ENCODE measurements around the gene SECISBP2L. TPM values are rescaled to one million over a fixed set of nuclear protein-coding genes. Genes with fewer than 3 reads are reported as not detected.

Gene SECISBP2L
- total and polyA plus RNA-seq, 9 of the 15 experiments (the other 6 are each of a cell fraction or from before 2014, with no cell fraction given), result 0.55 to 14.1 (median 10.4) TPM

DNA sequence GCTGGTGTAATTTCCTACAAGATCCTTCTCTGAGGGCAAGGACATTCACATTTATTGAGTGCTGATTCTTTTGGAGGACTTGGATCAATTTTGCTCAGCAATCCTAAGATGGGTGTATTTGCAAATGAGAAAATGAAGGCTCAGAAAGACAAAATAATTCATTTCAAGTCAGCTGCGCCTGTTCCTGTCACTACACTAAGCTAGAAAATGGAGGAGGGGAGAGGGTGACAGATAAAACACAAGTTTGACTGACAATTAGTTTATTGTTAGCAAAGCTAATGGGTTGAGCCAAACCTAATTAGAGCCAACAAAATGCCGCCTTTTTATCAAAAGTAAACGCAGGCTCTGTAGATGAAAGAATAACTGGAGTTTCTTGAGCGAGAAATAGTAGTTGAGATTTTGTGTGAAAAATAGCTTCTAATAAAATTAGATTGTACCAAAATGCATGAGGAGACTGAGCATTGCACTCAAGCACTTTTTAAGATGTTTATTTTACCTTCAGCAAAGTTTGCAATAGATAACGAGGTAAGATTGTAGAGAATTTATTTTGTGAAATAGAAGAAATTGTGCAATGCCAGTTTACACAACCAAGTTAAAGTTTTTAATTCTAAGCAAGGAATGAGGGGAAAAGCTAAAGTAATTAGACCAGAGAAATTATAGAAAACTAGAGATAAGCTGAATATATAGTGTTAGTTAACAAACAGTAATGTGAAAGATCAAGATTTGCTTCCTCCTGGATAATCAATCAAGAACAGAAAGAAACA, 39.6 kb upstream of the SECISBP2L start (continued):
- TF ChIP-seq ELF2 (CRISPR knock-in tag; IDR thresholded peaks at IDR 0.05) (no peak), KAT2B (IDR thresholded peaks at IDR 0.05; ENCODE audit: low read depth, low read length) (no peak), MAFK (IDR thresholded peaks at IDR 0.05; ENCODE audit: low read length) (no peak), CXXC5 (CRISPR knock-in tag; IDR thresholded peaks at IDR 0.05) (no peak), CCAR2 (IDR thresholded peaks at IDR 0.05; ENCODE audit: low read depth, low read length) (no peak), RUNX1 (IDR thresholded peaks at IDR 0.05; ENCODE audit: low read depth) (no peak)
- TF ChIP-seq, protein P1, sequence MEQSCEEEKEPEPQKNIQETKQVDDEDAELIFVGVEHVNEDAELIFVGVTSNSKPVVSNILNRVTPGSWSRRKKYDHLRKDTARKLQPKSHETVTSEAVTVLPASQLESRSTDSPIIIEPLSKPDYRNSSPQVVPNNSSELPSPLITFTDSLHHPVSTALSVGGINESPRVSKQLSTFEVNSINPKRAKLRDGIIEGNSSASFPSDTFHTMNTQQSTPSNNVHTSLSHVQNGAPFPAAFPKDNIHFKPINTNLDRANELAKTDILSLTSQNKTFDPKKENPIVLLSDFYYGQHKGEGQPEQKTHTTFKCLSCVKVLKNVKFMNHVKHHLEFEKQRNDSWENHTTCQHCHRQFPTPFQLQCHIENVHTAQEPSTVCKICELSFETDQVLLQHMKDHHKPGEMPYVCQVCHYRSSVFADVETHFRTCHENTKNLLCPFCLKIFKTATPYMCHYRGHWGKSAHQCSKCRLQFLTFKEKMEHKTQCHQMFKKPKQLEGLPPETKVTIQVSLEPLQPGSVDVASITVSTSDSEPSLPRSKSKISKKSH (CRISPR knock-in tag; IDR thresholded peaks at IDR 0.05), result no peak

DNA sequence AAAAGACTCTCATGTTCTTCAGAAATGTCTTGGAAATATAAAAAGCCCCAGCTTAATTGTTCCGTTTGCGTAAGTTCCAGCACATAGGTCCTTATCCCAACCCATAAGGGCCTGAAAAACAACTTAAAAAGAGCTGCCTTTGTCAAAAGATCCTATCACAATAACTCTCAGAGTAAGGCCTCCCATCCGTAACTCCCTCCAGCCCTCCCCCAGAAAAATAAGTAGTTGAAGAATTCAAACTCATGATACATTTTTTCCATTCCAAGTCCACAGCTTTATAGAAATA, 38.0 kb upstream of the SECISBP2L start:
- POLR2A ChIA-PET, result interaction anchor here (1.0 kb wide), 1 partner anchor 11 kb away, joined by 5 read pairs; no protein-coding TSS in a partner anchor
- Histone ChIP-seq H3K27me3 (ENCODE audit: control insufficient read depth in 2 of 2, insufficient read depth in 2 of 2, low read length in 2 of 2) (no peaks in the 10 kb centered on the region), H3K4me3 (no peak overlapping the region), H3K9me1 (ENCODE audit: control insufficient read depth, insufficient read depth, low read length) (no peaks in the 10 kb centered on the region), H3K27ac (ENCODE audit: extremely low read depth, low read depth, low read length) (no peak overlapping the region), H4K20me1 (replicated peaks; ENCODE audit: control insufficient read depth, insufficient read depth, low read length) (no peaks in the 10 kb centered on the region), H3K9ac (ENCODE audit: insufficient read depth in 1 of 2, low read depth in 2 of 2, low read length in 2 of 2) (no peak overlapping the region), H3K9me3 (replicated peaks; ENCODE audit: control insufficient read depth, insufficient read depth, low read depth, low read length) (no peaks in the 10 kb centered on the region), H3K4me2 (ENCODE audit: insufficient read depth, low read length) (no peak overlapping the region), H3K79me2 (ENCODE audit: control insufficient read depth, insufficient read depth, low read length) (no peaks in the 10 kb centered on the region), H3K4me1 (replicated peaks in 1 of 2; ENCODE audit: control insufficient read depth in 2 of 2, insufficient read depth in 2 of 2, low read length in 2 of 2) (peaks cover 0 to 4% of the 10 kb centered on the region in 2 experiments; a peak in 1 of 5 replicates), H2AFZ (ENCODE audit: low read depth, low read length) (no peak overlapping the region), H3K36me3 (ENCODE audit: control insufficient read depth, insufficient read depth, low read length) (no peaks in the 10 kb centered on the region)
- CTCF ChIA-PET (ENCODE audit: low intra/inter-chr PET ratio), result no interaction called here
- in situ Hi-C loops (cut with MboI) (no loop called here), intact Hi-C loops (cut with micrococcal nuclease) (no loop called here)
- ATAC-seq (no peak), FAIRE-seq (no peak), DNase-seq (ENCODE audit: extremely low read depth in 1 of 4, low spot score in 3 of 4) (no peak)
- no TSS peak for BruUV-seq (replicated peaks)
- WGBS (ENCODE audit: insufficient coverage, low coverage, missing lambda C conversion rate), result 42% methylated on average over 3 of the region's 3 CpGs
- no peak for TF ChIP-seq CHD2 (IDR thresholded peaks at IDR 0.05; ENCODE audit: low read depth, low read length)
- no peak for TF ChIP-seq ZNF24 (IDR thresholded peaks at IDR 0.05)
- TF ChIP-seq LARP7 (IDR thresholded peaks at IDR 0.05), result no peak
- no peak for TF ChIP-seq DPF2 (IDR thresholded peaks at IDR 0.05)
- TF ChIP-seq, protein P2, sequence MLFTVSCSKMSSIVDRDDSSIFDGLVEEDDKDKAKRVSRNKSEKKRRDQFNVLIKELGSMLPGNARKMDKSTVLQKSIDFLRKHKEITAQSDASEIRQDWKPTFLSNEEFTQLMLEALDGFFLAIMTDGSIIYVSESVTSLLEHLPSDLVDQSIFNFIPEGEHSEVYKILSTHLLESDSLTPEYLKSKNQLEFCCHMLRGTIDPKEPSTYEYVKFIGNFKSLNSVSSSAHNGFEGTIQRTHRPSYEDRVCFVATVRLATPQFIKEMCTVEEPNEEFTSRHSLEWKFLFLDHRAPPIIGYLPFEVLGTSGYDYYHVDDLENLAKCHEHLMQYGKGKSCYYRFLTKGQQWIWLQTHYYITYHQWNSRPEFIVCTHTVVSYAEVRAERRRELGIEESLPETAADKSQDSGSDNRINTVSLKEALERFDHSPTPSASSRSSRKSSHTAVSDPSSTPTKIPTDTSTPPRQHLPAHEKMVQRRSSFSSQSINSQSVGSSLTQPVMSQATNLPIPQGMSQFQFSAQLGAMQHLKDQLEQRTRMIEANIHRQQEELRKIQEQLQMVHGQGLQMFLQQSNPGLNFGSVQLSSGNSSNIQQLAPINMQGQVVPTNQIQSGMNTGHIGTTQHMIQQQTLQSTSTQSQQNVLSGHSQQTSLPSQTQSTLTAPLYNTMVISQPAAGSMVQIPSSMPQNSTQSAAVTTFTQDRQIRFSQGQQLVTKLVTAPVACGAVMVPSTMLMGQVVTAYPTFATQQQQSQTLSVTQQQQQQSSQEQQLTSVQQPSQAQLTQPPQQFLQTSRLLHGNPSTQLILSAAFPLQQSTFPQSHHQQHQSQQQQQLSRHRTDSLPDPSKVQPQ (CRISPR knock-in tag; IDR thresholded peaks at IDR 0.05; ENCODE audit: borderline replicate concordance), result no peak
- no peak for TF ChIP-seq ELF1 (tag; IDR thresholded peaks at IDR 0.05)
- TF ChIP-seq CBX8 (IDR thresholded peaks at IDR 0.05; ENCODE audit: borderline replicate concordance, extremely low read depth, low read depth, low read length, poor library complexity, severe bottlenecking), result no peak
- TF ChIP-seq, protein P3, sequence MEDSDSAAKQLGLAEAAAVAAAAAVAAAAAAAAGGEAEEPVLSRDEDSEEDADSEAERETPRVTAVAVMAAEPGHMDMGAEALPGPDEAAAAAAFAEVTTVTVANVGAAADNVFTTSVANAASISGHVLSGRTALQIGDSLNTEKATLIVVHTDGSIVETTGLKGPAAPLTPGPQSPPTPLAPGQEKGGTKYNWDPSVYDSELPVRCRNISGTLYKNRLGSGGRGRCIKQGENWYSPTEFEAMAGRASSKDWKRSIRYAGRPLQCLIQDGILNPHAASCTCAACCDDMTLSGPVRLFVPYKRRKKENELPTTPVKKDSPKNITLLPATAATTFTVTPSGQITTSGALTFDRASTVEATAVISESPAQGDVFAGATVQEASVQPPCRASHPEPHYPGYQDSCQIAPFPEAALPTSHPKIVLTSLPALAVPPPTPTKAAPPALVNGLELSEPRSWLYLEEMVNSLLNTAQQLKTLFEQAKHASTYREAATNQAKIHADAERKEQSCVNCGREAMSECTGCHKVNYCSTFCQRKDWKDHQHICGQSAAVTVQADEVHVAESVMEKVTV (CRISPR knock-in tag; IDR thresholded peaks at IDR 0.05), result no peak
